GM23248 (cell line): Measurements from ENCODE around the gene PPM1H. TPM values are rescaled to one million over a fixed set of nuclear protein-coding genes. Genes with fewer than 3 reads are reported as not detected.

Experiments
- DNase-seq: peaks from one replicate; pipeline ENCODE4 v3.0.0-alpha.2; 2015
- H2AFZ ChIP-seq: fragments of 200-600 bp; sonication (generic); 2 replicates; pipeline ENCODE4 v1.6.1; 2016; ENCODE audit warnings: antibody characterized with exemption
- H3F3A ChIP-seq: fragments of 200-600 bp; sonication (generic); 2 replicates; pipeline ENCODE4 v1.6.1; 2016; ENCODE audit warnings: mild to moderate bottlenecking, antibody characterized with exemption, mixed run types; ENCODE audit not compliant: insufficient read depth
- H3K27ac ChIP-seq: fragments of 200-600 bp; sonication (generic); 2 replicates; pipeline ENCODE4 v1.5.1; 2016; ENCODE audit warnings: mild to moderate bottlenecking
- H3K27me3 ChIP-seq: fragments of 200-600 bp; sonication (generic); replicated peaks from 2 replicates; pipeline ENCODE4 v1.6.1; 2016; ENCODE audit warnings: mild to moderate bottlenecking; ENCODE audit not compliant: insufficient read depth
- H3K36me3 ChIP-seq: fragments of 200-600 bp; sonication (generic); 2 replicates; pipeline ENCODE4 v1.6.1; 2016; ENCODE audit warnings: low read depth, mild to moderate bottlenecking
- H3K4me1 ChIP-seq: fragments of 200-600 bp; sonication (generic); 2 replicates; pipeline ENCODE4 v1.6.1; 2016; ENCODE audit warnings: mild to moderate bottlenecking; ENCODE audit not compliant: insufficient read depth
- H3K4me2 ChIP-seq: fragments of 200-600 bp; sonication (generic); one replicate; pipeline ENCODE4 v1.6.1; 2016; ENCODE audit warnings: mild to moderate bottlenecking; ENCODE audit not compliant: unreplicated experiment
- H3K4me3 ChIP-seq: fragments of 200-600 bp; sonication (generic); 2 replicates; pipeline ENCODE4 v1.5.1; 2016; ENCODE audit warnings: mild to moderate bottlenecking
- H3K79me2 ChIP-seq: fragments of 200-600 bp; sonication (generic); 2 replicates; pipeline ENCODE4 v1.6.1; 2016; ENCODE audit warnings: mild to moderate bottlenecking; ENCODE audit not compliant: insufficient read depth
- H3K9ac ChIP-seq: fragments of 200-600 bp; sonication (generic); 2 replicates; pipeline ENCODE4 v1.6.1; 2016; ENCODE audit warnings: mild to moderate bottlenecking
- H3K9me2 ChIP-seq: fragments of 200-600 bp; sonication (generic); 2 replicates; pipeline ENCODE4 v1.6.1; 2016; ENCODE audit warnings: mixed run types, mild to moderate bottlenecking, moderate library complexity; ENCODE audit not compliant: insufficient read depth
- H3K9me3 ChIP-seq: fragments of 200-600 bp; sonication (generic); one replicate; pipeline ENCODE4 v1.6.1; 2017; ENCODE audit warnings: low read depth
- H4K20me1 ChIP-seq: fragments of 200-600 bp; sonication (generic); 2 replicates; pipeline ENCODE4 v1.6.0; 2016; ENCODE audit not compliant: insufficient read depth
- EZH2 ChIP-seq: fragments of 200-600 bp; sonication (generic); IDR thresholded peaks from 2 replicates; pipeline ENCODE4 v1.6.1; 2018; ENCODE audit warnings: antibody characterized with exemption, mild to moderate bottlenecking; ENCODE audit not compliant: insufficient read depth, poor library complexity, severe bottlenecking
- EZH2phosphoT487 ChIP-seq: fragments of 200-600 bp; sonication (generic); IDR thresholded peaks from 2 replicates; pipeline ENCODE4 v1.6.1; 2018; ENCODE audit warnings: antibody characterized with exemption, moderate library complexity, mild to moderate bottlenecking, low read depth; ENCODE audit not compliant: insufficient read depth
- WGBS, 2 experiments: methylation state at CpG; one replicate each; pipeline ENCODE4 v1.1.6; 2015 to 2017; ENCODE audit warnings: low lambda C conversion rate in 2 of 2, low coverage in 1 of 2; ENCODE audit errors: missing lambda C conversion rate in 2 of 2; 5-methylcytosine and 5-hydroxymethylcytosine counted together
- in situ Hi-C: fragments of 300-500 bp; cut with MboI; formaldehyde crosslinking; loops from 2 replicates; pipeline ENCODE4 v1.15.0; 2020
- polyA plus RNA-seq: library from polyadenylated mRNA; unstranded; fragments of >200 nt; fragmentation: Nextera tagmentation; extraction: Ambion mirVana; gene quantifications from 2 replicates; pipeline ENCODE4 v1.2.1, GENCODE V29; 2016
- total RNA-seq: library from RNA; depleted of rRNA; stranded (reverse); fragments of >200 nt; shearing (Covaris generic); gene quantifications from 2 replicates; pipeline ENCODE4 v1.2.3, GENCODE V29; 2014

The PPM1H gene
- total and polyA plus RNA-seq, 2 experiments from 2014 or later, result 0.13 to 1.2 TPM

DNA sequence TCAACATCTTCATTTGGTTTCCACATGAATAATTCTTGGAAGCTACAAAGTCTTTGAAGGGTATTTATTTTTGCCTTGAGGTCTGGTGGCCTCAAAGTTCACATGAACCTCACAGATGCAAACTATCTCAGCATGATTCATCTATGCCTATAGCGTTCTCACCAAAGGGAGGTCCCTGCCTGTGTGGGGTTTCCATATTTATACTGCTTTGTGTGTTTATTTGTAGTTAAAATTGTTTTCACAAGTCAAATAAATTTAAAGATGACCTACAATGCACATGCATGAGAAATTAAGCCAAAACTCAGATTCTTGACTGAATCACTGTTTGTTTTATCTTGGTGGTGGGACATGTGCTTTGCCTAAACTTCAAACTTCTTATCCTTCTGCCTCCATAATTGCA lies 176.7 kb downstream of the PPM1H start:
- DNase-seq, result no peak
- WGBS, 2 experiments, result 54 to 63% methylated on average over 1 of the region's 1 CpG
- Histone ChIP-seq H3F3A (no peaks in the 10 kb centered on the region), H3K36me3 (no peaks in the 10 kb centered on the region), H3K79me2 (no peaks in the 10 kb centered on the region), H2AFZ (no peak overlapping the region), H3K4me1 (no peaks in the 10 kb centered on the region), H3K27me3 (no peaks in the 10 kb centered on the region), H3K4me2 (no peak overlapping the region), H3K27ac (no peak overlapping the region), H3K9ac (no peak overlapping the region), H4K20me1 (no peaks in the 10 kb centered on the region), H3K9me2 (no peaks in the 10 kb centered on the region), H3K4me3 (no peak overlapping the region), H3K9me3 (no peaks in the 10 kb centered on the region)
- in situ Hi-C loops, result no loop called here
- TF ChIP-seq EZH2 (no peak), EZH2phosphoT487 (no peak)

DNA sequence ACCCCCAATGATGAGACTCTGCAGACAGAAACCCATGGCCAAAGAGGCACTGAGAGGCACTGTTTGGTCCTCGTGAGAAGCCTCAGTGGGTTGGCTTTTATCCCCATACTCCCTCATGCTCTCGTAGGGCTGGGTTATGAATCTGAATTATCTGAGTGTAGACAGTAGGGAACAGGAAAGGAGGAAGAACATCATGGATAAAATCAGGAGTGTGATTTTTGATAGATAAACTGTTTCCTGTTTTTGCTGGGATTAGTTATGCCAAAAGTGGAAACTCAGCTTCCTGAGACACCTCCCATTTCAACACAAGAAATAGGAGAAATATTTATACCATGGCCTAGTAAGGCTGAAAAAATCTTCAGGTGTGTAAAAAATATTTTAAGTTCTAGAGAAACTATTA lies 177.9 kb downstream of the PPM1H start:
- Histone ChIP-seq H2AFZ (no peak overlapping the region), H3K9ac (no peak overlapping the region), H3K27me3 (no peaks in the 10 kb centered on the region)

DNA sequence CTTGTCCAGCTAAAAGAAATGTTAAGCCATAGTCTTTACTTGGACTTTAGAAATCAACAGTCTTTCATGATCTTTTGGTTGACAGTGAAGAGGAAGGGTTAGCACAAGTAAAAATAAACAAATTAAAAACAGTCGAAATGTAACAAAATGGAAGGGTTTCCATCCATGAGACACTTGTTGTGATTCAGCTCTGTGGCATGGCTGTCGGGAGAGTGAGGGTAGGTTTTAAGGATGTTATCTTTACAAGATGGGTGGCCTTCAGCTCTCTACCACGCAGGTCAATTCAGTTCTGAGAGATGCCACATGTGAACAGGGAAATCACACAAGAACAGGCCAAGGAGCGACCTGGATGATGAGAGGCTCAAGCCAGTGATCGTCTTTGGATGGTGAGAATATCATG lies 180.2 kb downstream of the PPM1H start:
- no peak for DNase-seq
- Histone ChIP-seq H3K9me2 (no peaks in the 10 kb centered on the region), H2AFZ (no peak overlapping the region), H3K4me3 (no peak overlapping the region), H4K20me1 (no peaks in the 10 kb centered on the region), H3K36me3 (no peaks in the 10 kb centered on the region), H3F3A (0 out of 2 replicates have a peak, but pooled peaks cover 5% of the 10 kb centered on the region), H3K4me1 (no peaks in the 10 kb centered on the region), H3K9ac (no peak overlapping the region), H3K27ac (no peak overlapping the region), H3K4me2 (no peak overlapping the region), H3K27me3 (no peaks in the 10 kb centered on the region), H3K9me3 (no peaks in the 10 kb centered on the region), H3K79me2 (no peaks in the 10 kb centered on the region)
- in situ Hi-C loops, result no loop called here
- no peak for TF ChIP-seq EZH2
- TF ChIP-seq EZH2phosphoT487, result no peak
- 94 to 96% methylated on average over 5 of the region's 5 CpGs for WGBS, 2 experiments

More for the DNA sequence above, 177.9 kb downstream of the PPM1H start:
- no peak overlapping the region for H3K4me3 ChIP-seq
- no peak overlapping the region for H3K27ac ChIP-seq
- no peaks in the 10 kb centered on the region for H3K4me1 ChIP-seq
- H4K20me1 ChIP-seq, result no peaks in the 10 kb centered on the region
- H3K9me2 ChIP-seq, result no peaks in the 10 kb centered on the region
- no peaks in the 10 kb centered on the region for H3K79me2 ChIP-seq
- 88 to 92% methylated on average over 2 of the region's 2 CpGs for WGBS, 2 experiments
- H3K9me3 ChIP-seq, result no peaks in the 10 kb centered on the region
- TF ChIP-seq EZH2phosphoT487 (no peak), EZH2 (no peak)
- no peak for DNase-seq
- in situ Hi-C loops, result no loop called here
- H3K4me2 ChIP-seq, result no peak overlapping the region
- H3K36me3 ChIP-seq, result no peaks in the 10 kb centered on the region
- H3F3A ChIP-seq, result no peaks in the 10 kb centered on the region

DNA sequence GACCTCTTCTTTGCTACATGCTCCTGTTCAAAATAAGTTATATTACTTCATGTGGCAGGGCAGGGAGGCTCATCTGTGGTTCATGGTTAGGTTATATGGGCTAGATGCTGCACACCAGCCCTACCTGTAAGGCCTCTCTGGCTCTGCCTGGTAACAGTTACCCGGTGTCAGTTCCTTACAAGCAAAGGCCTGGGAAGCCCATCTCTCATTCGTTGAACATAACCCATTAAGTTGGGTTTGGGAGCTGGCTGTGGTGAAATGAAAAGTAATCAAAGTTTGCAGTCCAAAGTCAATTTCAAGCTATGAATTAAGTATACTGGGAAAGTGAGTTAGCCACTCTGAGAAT lies 183.2 kb downstream of the PPM1H start:
- in situ Hi-C loops, result no loop called here

More for the DNA sequence above, 183.2 kb downstream of the PPM1H start:
- Histone ChIP-seq H3K36me3 (no peaks in the 10 kb centered on the region), H3K27me3 (no peaks in the 10 kb centered on the region), H3K4me3 (no peak overlapping the region), H3K9me2 (no peaks in the 10 kb centered on the region), H3K79me2 (no peaks in the 10 kb centered on the region), H3K9me3 (no peaks in the 10 kb centered on the region), H3K4me2 (no peak overlapping the region), H4K20me1 (no peaks in the 10 kb centered on the region), H3K27ac (no peak overlapping the region), H3F3A (0 out of 2 replicates have a peak, but pooled peaks cover 5% of the 10 kb centered on the region), H2AFZ (no peak overlapping the region), H3K9ac (no peak overlapping the region), H3K4me1 (no peaks in the 10 kb centered on the region)
- DNase-seq, result no peak
- WGBS, 2 experiments, result 65 to 66% methylated on average over 2 of the region's 2 CpGs
- TF ChIP-seq EZH2phosphoT487 (no peak), EZH2 (no peak)
